GM12891 (cell line): ENCODE data around the gene CKAP4.

Experiments
- PAX5 ChIP-seq: IDR thresholded peaks from 2 replicates; pipeline ENCODE4 v1.6.1; 2011; ENCODE audit warnings: low read length, moderate library complexity, mild to moderate bottlenecking; ENCODE audit not compliant: insufficient read depth, severe bottlenecking
- POLR2A ChIP-seq: IDR thresholded peaks from 2 replicates; pipeline ENCODE4 v1.6.1; 2011; ENCODE audit warnings: low read depth, low read length, control low read depth
- POLR2AphosphoS5 ChIP-seq: IDR thresholded peaks from 2 replicates; pipeline ENCODE4 v1.6.1; 2011; ENCODE audit warnings: low read depth, low read length, control low read depth
- POU2F2 ChIP-seq: IDR thresholded peaks from 2 replicates; pipeline ENCODE4 v1.6.1; 2011; ENCODE audit warnings: low read depth, mild to moderate bottlenecking, control low read depth, low read length, moderate library complexity
- SPI1 ChIP-seq: IDR thresholded peaks from 2 replicates; pipeline ENCODE4 v1.6.1; 2011; ENCODE audit warnings: low read depth, low read length, control low read depth
- TAF1 ChIP-seq: IDR thresholded peaks from 2 replicates; pipeline ENCODE4 v1.6.1; 2011; ENCODE audit warnings: low read depth, low read length, control low read depth

GRCh38 chr12:106265116-106265515 is 17.3 kb upstream of the CKAP4 start:
- TF ChIP-seq POLR2AphosphoS5, result no peak
- no peak for TF ChIP-seq POLR2A
- TF ChIP-seq SPI1, result no peak
- no peak for TF ChIP-seq TAF1
- TF ChIP-seq PAX5, result no peak
- no peak for TF ChIP-seq POU2F2
